NCI-H128 (cell line): ENCODE measurements around the gene EXOC2.

Source experiments
- DNase-seq: peaks from one replicate; lab custom pipeline; 2025; ENCODE audit not compliant: unreplicated experiment; lab: John Stamatoyannopoulos, UW

Gene EXOC2

GRCh38 chr6:474453-475185 lies 218.3 kb downstream of the EXOC2 start:
- DNase-seq: no peak

DNA sequence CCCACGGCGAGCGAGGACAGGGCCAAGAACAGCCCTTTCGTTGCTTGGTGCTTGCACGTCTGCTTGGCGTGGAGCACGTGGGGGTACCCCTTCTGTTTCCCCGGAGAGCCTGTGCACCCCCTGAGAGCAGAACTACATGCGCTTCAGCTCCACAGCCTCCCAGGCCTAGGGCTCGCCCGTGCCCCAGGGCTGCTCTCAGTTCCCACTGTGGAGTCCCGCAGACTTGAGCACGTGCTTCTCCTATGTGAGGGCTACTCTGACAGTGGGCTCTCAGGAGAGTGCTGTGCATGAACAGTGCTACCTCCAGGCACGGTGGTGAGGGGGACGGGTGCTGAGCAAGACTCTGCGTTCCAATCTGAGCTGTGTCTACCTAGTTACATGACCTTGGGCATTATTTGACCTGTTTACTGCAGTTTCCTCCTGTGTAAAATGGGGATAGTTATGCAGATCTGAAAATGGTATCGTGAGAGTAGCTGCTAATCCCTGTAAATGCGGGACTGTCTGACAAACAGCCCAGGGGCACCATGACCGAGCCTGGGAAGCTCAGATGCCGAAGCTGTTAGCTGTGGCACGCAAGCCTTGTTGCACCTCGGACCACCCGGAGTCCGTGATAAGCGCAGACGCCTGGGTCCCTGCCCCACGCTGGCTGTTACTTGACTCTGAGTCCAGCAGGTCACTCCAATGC lies 219.0 kb downstream of the EXOC2 start:
- no peak for DNase-seq

DNA sequence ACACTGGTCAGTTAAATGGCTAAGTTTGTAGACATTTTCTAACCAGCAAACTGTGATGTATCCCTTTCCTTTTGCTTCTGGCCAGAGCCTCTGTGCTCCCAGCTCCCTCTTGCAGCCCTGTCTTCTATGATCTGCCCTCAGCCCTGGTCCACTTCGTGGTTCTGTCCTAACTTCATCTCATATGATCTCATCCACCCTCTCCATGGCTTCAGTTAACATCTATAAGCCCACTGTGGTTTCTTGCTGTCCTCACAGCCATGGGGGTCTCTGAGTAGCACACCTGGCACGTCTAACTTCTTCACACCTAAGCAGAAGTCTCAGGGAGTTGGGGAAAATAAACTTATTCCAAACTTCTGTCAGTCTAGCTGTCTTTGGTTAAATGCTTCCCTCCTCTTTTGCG lies 219.6 kb downstream of the EXOC2 start:
- no peak for DNase-seq

DNA sequence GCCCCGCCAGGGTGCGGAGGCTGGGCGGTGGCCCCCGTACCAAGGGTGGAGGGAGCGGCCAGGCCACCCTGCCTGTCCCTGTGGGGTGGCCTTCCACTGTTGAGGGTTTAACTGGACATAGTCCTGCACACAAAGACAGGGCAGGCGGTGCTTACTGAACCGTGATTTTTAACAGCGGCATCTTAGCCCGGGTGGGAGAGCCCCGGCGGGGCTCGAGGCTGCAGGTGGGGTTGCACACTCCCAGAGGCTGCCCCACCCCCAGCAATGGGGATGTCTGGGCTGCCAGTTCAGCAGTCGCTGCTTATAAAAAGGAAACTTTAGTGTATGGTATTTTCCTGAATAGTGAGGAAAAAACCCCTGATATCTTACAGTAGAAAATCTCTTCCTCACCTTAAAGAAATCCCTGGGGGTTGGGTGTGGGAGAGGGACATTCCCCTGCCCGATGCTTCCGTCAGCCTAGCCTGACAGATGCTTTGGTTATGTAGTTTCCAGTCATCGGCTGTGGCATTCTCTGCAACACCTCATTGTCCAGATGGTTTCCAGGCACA lies 222.0 kb downstream of the EXOC2 start:
- no peak for DNase-seq

- DNase-seq: no peak
Measured at GRCh38 chr6:470051-470900, 222.7 kb downstream of the EXOC2 start.

- DNase-seq: no peak
Measured at GRCh38 chr6:467671-468082, 225.3 kb downstream of the EXOC2 start.

DNA sequence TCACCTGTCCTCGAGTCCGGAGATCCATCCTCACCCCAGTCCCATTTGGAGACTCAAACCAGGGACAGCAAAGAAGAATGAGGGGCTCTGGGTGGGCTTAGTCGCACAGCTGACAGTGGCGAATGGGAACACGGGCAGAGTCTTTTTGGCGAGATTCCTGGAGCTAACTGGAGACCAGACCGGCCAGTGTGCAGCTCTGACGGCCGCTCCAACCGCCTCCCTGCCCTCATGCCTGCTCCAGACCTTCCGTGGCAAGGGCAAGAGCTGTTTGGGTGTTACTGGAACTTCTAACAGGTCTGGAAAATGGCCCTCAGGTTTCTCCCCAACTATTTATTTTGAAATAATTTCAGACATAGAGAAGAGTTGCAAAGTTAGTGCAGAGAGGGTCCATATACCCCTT lies 225.8 kb downstream of the EXOC2 start:
- no peak for DNase-seq

DNA sequence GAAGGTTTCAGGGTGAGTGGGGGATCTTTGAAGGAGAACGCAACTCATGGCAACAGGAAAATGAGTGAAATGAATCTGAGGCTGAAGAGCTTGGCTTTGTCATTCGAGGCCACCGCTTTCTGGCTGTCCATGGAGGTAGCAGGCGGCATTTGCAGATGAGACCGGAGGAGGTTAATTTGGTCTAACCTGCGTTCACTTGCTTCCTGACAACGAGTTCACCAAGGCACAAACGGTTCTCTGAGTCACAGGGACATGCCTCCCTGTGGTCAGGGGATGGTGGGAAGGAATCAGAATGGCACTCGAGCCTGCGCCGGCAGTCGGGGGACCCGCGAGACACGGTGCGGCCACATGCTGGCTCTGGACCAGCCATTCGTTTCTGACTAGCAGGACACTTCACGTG lies 226.4 kb downstream of the EXOC2 start:
- no peak for DNase-seq

DNA sequence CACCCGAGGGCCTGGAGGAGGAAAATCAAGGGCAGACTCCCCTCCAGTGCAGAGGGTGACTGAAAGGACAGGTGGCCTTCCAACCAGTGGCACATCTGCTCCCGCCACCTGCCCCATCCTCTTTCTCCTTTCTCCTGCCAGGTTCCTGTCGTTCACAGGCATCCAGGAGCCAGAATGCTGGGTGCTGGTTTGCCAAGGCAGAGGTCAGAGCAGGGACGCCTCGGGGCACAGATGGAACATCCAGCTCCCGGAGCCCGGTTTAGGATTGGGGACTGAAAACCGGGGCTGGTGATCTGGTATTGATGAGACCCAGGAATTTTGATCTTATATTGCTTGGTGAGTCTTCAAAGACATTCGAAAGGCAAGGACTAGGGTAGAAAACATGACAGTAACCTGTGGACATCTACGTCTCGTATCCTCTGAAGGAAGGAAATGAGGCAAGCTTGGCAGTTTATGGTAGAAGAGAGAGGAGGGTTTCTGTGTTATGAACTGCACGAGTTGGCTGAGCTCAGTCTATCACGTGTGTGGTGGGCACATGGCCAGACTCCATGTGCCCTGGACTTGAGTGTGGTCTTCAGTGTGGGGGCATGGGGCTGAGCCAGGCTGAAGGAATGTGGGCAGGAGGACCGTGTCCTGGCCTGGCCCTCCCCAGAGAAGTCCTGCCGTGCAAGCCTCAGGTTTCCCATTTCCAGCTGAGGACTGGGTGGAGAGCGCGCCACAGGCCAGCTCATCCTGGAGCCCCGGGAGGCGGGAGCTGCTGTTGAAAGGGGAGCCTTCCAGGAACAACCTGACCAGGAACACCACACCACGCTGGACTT lies 227.2 kb downstream of the EXOC2 start:
- no peak for DNase-seq

GRCh38 chr6:456887-457286 lies 236.1 kb downstream of the EXOC2 start:
- DNase-seq: no peak

- no peak for DNase-seq
Measured at GRCh38 chr6:456358-456867, 236.5 kb downstream of the EXOC2 start.

- DNase-seq: no peak
Measured at GRCh38 chr6:455835-456234, 237.1 kb downstream of the EXOC2 start.

GRCh38 chr6:455006-455585 lies 237.8 kb downstream of the EXOC2 start:
- no peak for DNase-seq

DNA sequence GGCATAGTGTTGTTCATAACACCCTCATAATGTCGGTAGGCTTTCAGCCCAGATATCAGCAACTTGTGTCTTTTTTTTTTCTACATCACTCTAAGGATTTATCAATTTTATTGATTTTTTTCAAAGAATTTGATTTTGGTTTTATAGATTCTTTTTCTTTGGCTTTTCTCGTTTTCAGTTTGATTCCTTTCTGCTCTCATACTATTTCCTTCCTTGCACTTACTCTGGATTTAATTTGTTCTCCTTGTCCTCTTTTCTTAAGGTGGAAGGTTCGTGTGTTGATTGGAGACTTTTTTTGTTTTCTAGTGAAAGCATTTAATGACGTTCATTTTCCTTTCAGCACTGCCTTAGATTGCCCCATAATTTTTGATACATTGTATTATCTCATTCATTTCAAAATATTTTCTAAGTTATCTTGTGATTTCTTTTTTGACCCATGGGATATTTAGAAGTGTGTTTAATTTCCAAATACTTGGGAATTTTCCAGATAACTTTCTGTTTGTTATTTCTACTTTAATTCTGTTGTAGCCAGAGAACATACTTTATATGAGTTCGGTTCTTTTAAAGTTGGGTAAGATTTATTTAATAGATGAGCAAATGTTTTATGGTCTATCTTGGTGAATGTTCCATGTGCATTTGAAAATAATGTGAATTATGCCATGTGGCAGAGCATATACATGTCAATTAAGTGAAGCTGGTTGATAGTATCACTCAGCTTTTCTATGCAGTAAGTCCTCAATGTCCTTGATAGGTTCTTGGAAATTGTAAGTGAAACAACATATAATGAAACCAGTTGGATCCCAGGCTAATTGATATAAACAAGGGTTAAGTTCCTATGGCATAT lies 238.6 kb downstream of the EXOC2 start:
- no peak for DNase-seq

DNA sequence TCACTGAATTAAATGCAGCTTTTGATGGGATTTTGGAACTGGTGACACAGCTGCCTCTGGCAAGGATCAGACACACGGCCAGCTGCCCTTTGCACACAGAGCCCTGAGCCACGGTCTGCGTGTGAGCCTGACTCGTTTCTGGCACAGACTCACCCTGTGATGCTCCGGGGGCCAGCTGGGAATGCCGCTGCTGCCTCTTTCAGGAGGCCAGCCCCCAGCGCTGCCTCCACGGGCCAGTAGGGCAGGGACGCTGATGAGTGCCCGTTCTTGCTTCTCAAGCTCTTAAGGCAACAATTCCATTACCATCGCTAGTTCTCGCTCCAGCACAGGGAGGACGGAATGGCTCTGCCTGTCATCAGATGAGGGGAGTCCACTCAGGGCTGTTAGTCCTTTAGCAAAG lies 239.8 kb downstream of the EXOC2 start:
- no peak for DNase-seq

DNA sequence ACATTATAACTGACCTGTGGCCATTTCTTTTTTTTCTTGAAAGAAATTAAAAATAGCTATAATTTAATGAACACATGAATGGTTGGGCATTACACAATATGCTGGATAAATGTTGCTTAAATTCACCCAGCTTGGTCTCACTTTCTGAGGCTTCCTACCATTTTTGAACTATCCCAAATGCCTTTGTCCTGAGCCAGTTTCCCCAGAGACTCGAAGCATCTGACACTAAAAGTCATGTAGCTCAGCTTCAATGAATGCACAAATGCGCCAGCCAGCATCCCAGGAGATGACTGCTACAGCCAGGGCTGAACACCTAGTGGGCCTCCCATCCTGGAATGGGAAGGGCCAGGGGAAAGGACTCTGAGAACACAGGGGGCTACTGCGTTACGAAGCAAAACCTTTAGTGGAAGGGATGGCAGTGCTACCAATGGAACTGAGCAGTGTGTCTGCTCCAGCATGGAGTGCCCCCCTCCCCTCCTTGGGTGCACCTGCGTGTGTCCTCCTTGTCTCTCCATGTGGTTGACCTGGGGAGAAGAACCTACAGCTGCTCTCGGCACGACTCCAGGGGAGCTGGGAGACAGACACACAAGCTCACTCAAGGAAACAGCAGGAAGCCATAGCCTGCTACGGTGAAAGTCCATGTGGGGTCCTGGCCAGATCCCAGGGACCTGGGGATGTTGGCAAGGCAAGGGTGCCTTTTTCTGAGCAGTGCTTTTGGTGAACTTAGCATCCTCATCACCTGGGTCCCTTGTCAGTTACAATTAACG lies 240.5 kb downstream of the EXOC2 start:
- no peak for DNase-seq

- no peak for DNase-seq
Measured at GRCh38 chr6:451847-452246, 241.1 kb downstream of the EXOC2 start.

GRCh38 chr6:451336-451735 lies 241.6 kb downstream of the EXOC2 start:
- no peak for DNase-seq
